Parathyroid adenoma (tissue), 2 donors: ENCODE measurements around the gene ACP6.

ENCODE experiments used
- H2AFZ ChIP-seq: fragments of 300-600 bp; sonication (generic); one replicate; pipeline ENCODE4 v1.7.0; 2017; ENCODE audit warnings: antibody characterized with exemption, mild to moderate bottlenecking
- H3K27ac ChIP-seq: fragments of 300-600 bp; sonication (generic); one replicate; pipeline ENCODE4 v1.7.0; 2017
- H3K27me3 ChIP-seq: fragments of 300-600 bp; sonication (generic); one replicate; pipeline ENCODE4 v1.7.0; 2017; ENCODE audit warnings: low read length; ENCODE audit not compliant: control insufficient read depth, insufficient read depth
- H3K36me3 ChIP-seq: fragments of 300-600 bp; sonication (generic); one replicate; pipeline ENCODE4 v1.7.0; 2017; ENCODE audit warnings: low read length; ENCODE audit not compliant: control insufficient read depth, insufficient read depth
- H3K4me1 ChIP-seq: fragments of 300-600 bp; sonication (generic); one replicate; pipeline ENCODE4 v1.7.0; 2017; ENCODE audit warnings: control low read depth
- H3K4me2 ChIP-seq: fragments of 300-600 bp; sonication (generic); one replicate; pipeline ENCODE4 v1.7.0; 2017; ENCODE audit warnings: low read length
- H3K4me3 ChIP-seq: fragments of 300-600 bp; sonication (generic); one replicate; pipeline ENCODE4 v1.7.0; 2017; ENCODE audit warnings: low read depth, low read length
- H3K79me2 ChIP-seq: fragments of 300-600 bp; sonication (generic); one replicate; pipeline ENCODE4 v1.7.0; 2017; ENCODE audit warnings: control low read depth
- H3K9ac ChIP-seq: fragments of 300-600 bp; sonication (generic); one replicate; pipeline ENCODE4 v1.7.0; 2017; ENCODE audit warnings: mild to moderate bottlenecking
- H3K9me3 ChIP-seq: fragments of 300-600 bp; sonication (generic); one replicate; pipeline ENCODE4 v1.7.0; 2017; ENCODE audit warnings: low read length; ENCODE audit not compliant: control insufficient read depth
- TF ChIP-seq, protein P1 (sequence below): fragments of 300-600 bp; sonication (generic); IDR thresholded peaks from one replicate; pipeline ENCODE4 v1.7.0; 2017; ENCODE audit warnings: antibody characterized with exemption, mild to moderate bottlenecking
- donor health status: primary hyperparathyroidism.

Gene ACP6

GRCh38 chr1:147673406-147673805 is 3.1 kb upstream of the ACP6 start:
- Histone ChIP-seq H3K27me3 (no peaks in the 10 kb centered on the region), H3K79me2 (no peaks in the 10 kb centered on the region), H3K4me1 (no peaks in the 10 kb centered on the region), H3K9ac (no peak overlapping the region), H3K9me3 (no peaks in the 10 kb centered on the region), H3K27ac (no peak overlapping the region), H2AFZ (no peak overlapping the region), H3K4me2 (no peak overlapping the region), H3K4me3 (no peak overlapping the region), H3K36me3 (no peaks in the 10 kb centered on the region)
- TF ChIP-seq, protein P1, sequence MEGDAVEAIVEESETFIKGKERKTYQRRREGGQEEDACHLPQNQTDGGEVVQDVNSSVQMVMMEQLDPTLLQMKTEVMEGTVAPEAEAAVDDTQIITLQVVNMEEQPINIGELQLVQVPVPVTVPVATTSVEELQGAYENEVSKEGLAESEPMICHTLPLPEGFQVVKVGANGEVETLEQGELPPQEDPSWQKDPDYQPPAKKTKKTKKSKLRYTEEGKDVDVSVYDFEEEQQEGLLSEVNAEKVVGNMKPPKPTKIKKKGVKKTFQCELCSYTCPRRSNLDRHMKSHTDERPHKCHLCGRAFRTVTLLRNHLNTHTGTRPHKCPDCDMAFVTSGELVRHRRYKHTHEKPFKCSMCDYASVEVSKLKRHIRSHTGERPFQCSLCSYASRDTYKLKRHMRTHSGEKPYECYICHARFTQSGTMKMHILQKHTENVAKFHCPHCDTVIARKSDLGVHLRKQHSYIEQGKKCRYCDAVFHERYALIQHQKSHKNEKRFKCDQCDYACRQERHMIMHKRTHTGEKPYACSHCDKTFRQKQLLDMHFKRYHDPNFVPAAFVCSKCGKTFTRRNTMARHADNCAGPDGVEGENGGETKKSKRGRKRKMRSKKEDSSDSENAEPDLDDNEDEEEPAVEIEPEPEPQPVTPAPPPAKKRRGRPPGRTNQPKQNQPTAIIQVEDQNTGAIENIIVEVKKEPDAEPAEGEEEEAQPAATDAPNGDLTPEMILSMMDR, result no peak

DNA sequence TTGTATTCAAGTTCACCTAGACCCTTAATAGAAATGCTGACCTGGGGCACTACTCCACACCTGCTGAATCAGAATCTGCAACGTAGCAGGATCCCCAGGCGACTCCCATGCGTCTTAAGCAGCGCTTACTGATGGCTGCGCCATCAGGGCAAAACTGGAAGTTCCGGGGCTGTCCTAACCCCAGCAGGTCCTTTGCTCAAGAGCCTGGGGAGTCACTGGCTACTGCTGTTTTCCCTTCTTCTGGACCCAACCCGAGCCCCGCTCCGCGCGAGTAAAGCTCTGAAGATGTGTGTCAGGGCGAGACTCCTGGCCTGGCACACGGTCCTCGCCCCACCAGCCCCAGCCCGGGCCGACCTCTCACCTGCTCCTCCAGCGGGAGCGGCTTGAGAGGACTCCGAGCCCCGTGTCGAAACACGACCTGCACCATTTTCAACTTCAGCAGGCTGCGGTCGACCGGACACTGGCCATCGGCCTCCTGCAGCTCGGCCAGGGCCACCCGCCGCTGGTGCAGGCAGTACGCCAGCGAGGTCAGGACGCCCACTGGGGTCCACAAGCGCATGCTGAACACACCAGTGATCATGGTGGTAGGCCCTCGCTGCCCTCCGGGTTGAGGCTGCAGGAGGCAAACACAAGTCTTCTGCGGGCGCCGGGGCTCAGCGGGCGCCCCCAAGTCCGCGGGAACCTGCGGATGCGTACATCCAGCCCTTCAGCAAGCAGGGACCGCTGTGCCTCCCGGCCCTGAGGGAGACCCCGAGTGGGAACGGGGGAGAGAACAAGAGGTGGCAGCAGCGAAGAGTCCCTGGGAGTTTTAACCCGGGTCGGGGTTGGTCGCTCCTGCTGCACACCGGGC is 630 bp downstream of the ACP6 start:
- H3K4me2 ChIP-seq, result peak overlapping the region; percentile 65
- H3K27ac ChIP-seq, result peak overlapping the region; percentile 85
- peaks cover 13% of the 10 kb centered on the region for H3K79me2 ChIP-seq
- no peak overlapping the region for H3K9ac ChIP-seq
- no peaks in the 10 kb centered on the region for H3K4me1 ChIP-seq
- TF ChIP-seq, protein P1, result no peak
- peak overlapping the region; percentile 85 for H3K4me3 ChIP-seq
- no peaks in the 10 kb centered on the region for H3K36me3 ChIP-seq
- peak overlapping the region; percentile 84 for H2AFZ ChIP-seq
- H3K27me3 ChIP-seq, result no peaks in the 10 kb centered on the region
- no peaks in the 10 kb centered on the region for H3K9me3 ChIP-seq

GRCh38 chr1:147665521-147665920 is 4.8 kb downstream of the ACP6 start:
- H3K27me3 ChIP-seq, result no peaks in the 10 kb centered on the region
- no peak overlapping the region for H3K4me3 ChIP-seq
- TF ChIP-seq, protein P1, result no peak
- H3K4me2 ChIP-seq, result no peak overlapping the region
- H3K4me1 ChIP-seq, result no peaks in the 10 kb centered on the region
- H2AFZ ChIP-seq, result no peak overlapping the region
- no peaks in the 10 kb centered on the region for H3K9me3 ChIP-seq
- no peak overlapping the region for H3K9ac ChIP-seq
- no peaks in the 10 kb centered on the region for H3K36me3 ChIP-seq
- no peak overlapping the region for H3K27ac ChIP-seq
- H3K79me2 ChIP-seq, result peaks cover 13% of the 10 kb centered on the region

GRCh38 chr1:147664206-147664605 is 6.1 kb downstream of the ACP6 start:
- Histone ChIP-seq H3K27ac (no peak overlapping the region), H3K4me2 (no peak overlapping the region), H3K9ac (no peak overlapping the region), H3K4me1 (no peaks in the 10 kb centered on the region), H3K36me3 (no peaks in the 10 kb centered on the region), H3K9me3 (no peaks in the 10 kb centered on the region), H3K79me2 (peaks cover 13% of the 10 kb centered on the region), H3K27me3 (no peaks in the 10 kb centered on the region), H3K4me3 (no peak overlapping the region), H2AFZ (no peak overlapping the region)
- TF ChIP-seq, protein P1, result no peak

- Histone ChIP-seq H3K27ac (no peak overlapping the region), H2AFZ (no peak overlapping the region), H3K79me2 (no peaks in the 10 kb centered on the region), H3K4me2 (no peak overlapping the region), H3K9me3 (no peaks in the 10 kb centered on the region), H3K4me3 (no peak overlapping the region), H3K9ac (no peak overlapping the region), H3K4me1 (no peaks in the 10 kb centered on the region), H3K36me3 (no peaks in the 10 kb centered on the region), H3K27me3 (no peaks in the 10 kb centered on the region)
- TF ChIP-seq, protein P1, result no peak
These were observed 15.8 kb downstream of the ACP6 start for GRCh38 chr1:147654511-147654910.
